H1 (cell line): ENCODE results near the gene SGCB. TPM values are rescaled to one million over a fixed set of nuclear protein-coding genes. Genes with fewer than 3 reads are reported as not detected.

Experiments used
- CTCF ChIA-PET: fragments of 300-600 bp; sonication (Branson Sonifier 250); formaldehyde crosslinking; loops from one replicate; lab custom pipeline; 2021; ENCODE audit not compliant: partially characterized antibody; lab: Charles Lee
- POLR2A ChIA-PET: fragments of 300-600 bp; sonication (Branson Sonifier 250); formaldehyde crosslinking; loops from one replicate; lab custom pipeline; 2021; ENCODE audit warnings: inconsistent platforms; ENCODE audit not compliant: partially characterized antibody; lab: Charles Lee
- DNase-seq, 2 experiments: peaks; one replicate each; pipeline versions ENCODE4 v3.0.0 to v3.0.0-alpha.2; 2010 to 2022; ENCODE audit warnings: low spot score in 2 of 2, low read depth in 1 of 2, mixed read lengths in 1 of 2
- FAIRE-seq: peaks from 2 replicates; lab custom pipeline; 2011; peaks lifted over from hg19 to GRCh38; lab: Jason Lieb, UNC
- H2AFZ ChIP-seq: 2 replicates; pipeline ENCODE4 v1.8.1; 2012; ENCODE audit warnings: low read length, inconsistent platforms
- H2AK5ac ChIP-seq: 2 replicates; pipeline ENCODE4 v1.6.1; 2013; ENCODE audit warnings: low read depth, low read length
- H2BK120ac ChIP-seq: replicated peaks from 2 replicates; pipeline ENCODE3; 2013; ENCODE audit warnings: low read depth, low read length, inconsistent platforms
- H2BK12ac ChIP-seq: 2 replicates; pipeline ENCODE4 v1.6.1; 2013; ENCODE audit warnings: low read depth, low read length
- H2BK15ac ChIP-seq: 2 replicates; pipeline ENCODE4 v1.6.1; 2013; ENCODE audit warnings: low read length
- H2BK20ac ChIP-seq: 2 replicates; pipeline ENCODE4 v1.6.1; 2013; ENCODE audit warnings: low read length
- H2BK5ac ChIP-seq: 2 replicates; pipeline ENCODE4 v1.6.1; 2013; ENCODE audit warnings: low read depth, low read length
- H3K14ac ChIP-seq: 2 replicates; pipeline ENCODE4 v1.6.1; 2013; ENCODE audit warnings: inconsistent platforms; ENCODE audit not compliant: insufficient read length
- H3K18ac ChIP-seq: 2 replicates; pipeline ENCODE4 v1.6.1; 2013; ENCODE audit warnings: low read length; ENCODE audit errors: extremely low read depth
- H3K23ac ChIP-seq: 2 replicates; pipeline ENCODE4 v1.6.1; 2013; ENCODE audit warnings: inconsistent platforms; ENCODE audit not compliant: insufficient read length
- H3K23me2 ChIP-seq: 2 replicates; pipeline ENCODE4 v1.6.1; 2013; ENCODE audit warnings: low read depth, low read length
- H3K27ac ChIP-seq: 2 replicates; pipeline ENCODE4 v1.6.1; 2011; ENCODE audit warnings: low read depth, low read length, inconsistent platforms
- H3K27me3 ChIP-seq, 4 experiments: replicated peaks in 1 of 4; 1 replicate in 1 of 4; 2 replicates in 3 of 4; pipeline versions ENCODE4 v1.6.1 to v1.8.1; 2011 to 2013; ENCODE audit warnings: low read length in 3 of 4, mild to moderate bottlenecking in 3 of 4, inconsistent platforms in 2 of 4, mixed read lengths in 2 of 4, moderate library complexity in 1 of 4; ENCODE audit not compliant: control insufficient read depth in 3 of 4, insufficient read depth in 3 of 4; ENCODE audit errors: extremely low read depth in 1 of 4
- H3K36me3 ChIP-seq, 4 experiments: 2 replicates each; pipeline versions ENCODE4 v1.6.1 to v1.8.1; 2011 to 2013; ENCODE audit warnings: mild to moderate bottlenecking in 4 of 4, low read length in 3 of 4, moderate library complexity in 2 of 4, control low read depth in 1 of 4, inconsistent platforms in 1 of 4; ENCODE audit not compliant: insufficient read depth in 4 of 4, control insufficient read depth in 2 of 4
- H3K4ac ChIP-seq: replicated peaks from 2 replicates; pipeline ENCODE3; 2013; ENCODE audit warnings: low read length, low read depth, mixed read lengths, inconsistent platforms; ENCODE audit not compliant: insufficient read length
- H3K4me1 ChIP-seq, 4 experiments: replicated peaks in 1 of 4; 1 replicate in 1 of 4; 2 replicates in 3 of 4; pipeline versions ENCODE4 v1.6.1 to v1.8.1; 2011 to 2013; ENCODE audit warnings: low read length in 3 of 4, inconsistent platforms in 2 of 4, mixed read lengths in 1 of 4; ENCODE audit not compliant: insufficient read depth in 4 of 4, control insufficient read depth in 3 of 4
- H3K4me2 ChIP-seq, 2 experiments: 2 replicates each; pipeline versions ENCODE4 v1.6.1 to v1.8.1; 2011 to 2013; ENCODE audit warnings: low read depth in 2 of 2, low read length in 2 of 2, control low read depth in 1 of 2, inconsistent platforms in 1 of 2, mild to moderate bottlenecking in 1 of 2; ENCODE audit not compliant: insufficient read depth in 1 of 2
- H3K4me3 ChIP-seq, 4 experiments: fragments of 200-600, 300-600 bp in 1 of 4; sonication (generic), shearing (Covaris generic), sonication (Bioruptor Twin) in 1 of 4; 2 replicates each; pipeline versions ENCODE4 v1.5.1 to v1.8.1; 2011 to 2016; ENCODE audit warnings: low read length in 4 of 4, low read depth in 3 of 4, control low read depth in 2 of 4, inconsistent platforms in 2 of 4, mild to moderate bottlenecking in 2 of 4, mixed read lengths in 1 of 4, moderate library complexity in 1 of 4; ENCODE audit not compliant: insufficient read depth in 2 of 4; ENCODE audit errors: extremely low read depth in 1 of 4
- H3K56ac ChIP-seq: replicated peaks from 2 replicates; pipeline ENCODE3; 2013; ENCODE audit warnings: low read depth, mild to moderate bottlenecking, mixed read lengths, low read length, inconsistent platforms; ENCODE audit not compliant: insufficient read length
- H3K79me1 ChIP-seq: 2 replicates; pipeline ENCODE4 v1.6.1; 2013; ENCODE audit warnings: low read depth, low read length, control low read depth
- H3K79me2 ChIP-seq, 2 experiments: 2 replicates each; pipeline versions ENCODE4 v1.6.1 to v1.8.1; 2012 to 2013; ENCODE audit warnings: low read length in 2 of 2, mild to moderate bottlenecking in 2 of 2, inconsistent platforms in 1 of 2; ENCODE audit not compliant: insufficient read depth in 2 of 2, control insufficient read depth in 1 of 2
- H3K9ac ChIP-seq, 4 experiments: replicated peaks in 1 of 4; 1 replicate in 1 of 4; 2 replicates in 3 of 4; pipeline versions ENCODE4 v1.6.1 to v1.8.1; 2011 to 2013; ENCODE audit warnings: low read depth in 3 of 4, low read length in 3 of 4, control low read depth in 2 of 4, mild to moderate bottlenecking in 2 of 4, moderate library complexity in 2 of 4, inconsistent platforms in 1 of 4; ENCODE audit errors: extremely low read depth in 1 of 4
- H3K9me3 ChIP-seq, 2 experiments: 2 replicates each; pipeline versions ENCODE4 v1.6.1 to v1.8.1; 2012 to 2013; ENCODE audit warnings: mild to moderate bottlenecking in 2 of 2, moderate library complexity in 2 of 2, control low read depth in 1 of 2, inconsistent platforms in 1 of 2, low read depth in 1 of 2, low read length in 1 of 2, mixed read lengths in 1 of 2; ENCODE audit not compliant: insufficient read depth in 2 of 2
- H4K20me1 ChIP-seq, 2 experiments: replicated peaks in 1 of 2; 2 replicates each; pipeline versions ENCODE3 to v1.8.1; 2011 to 2013; ENCODE audit warnings: inconsistent platforms in 2 of 2, low read length in 2 of 2, mild to moderate bottlenecking in 1 of 2; ENCODE audit not compliant: insufficient read depth in 2 of 2, control insufficient read depth in 1 of 2
- H4K5ac ChIP-seq: 2 replicates; pipeline ENCODE4 v1.6.1; 2013; ENCODE audit warnings: low read length, low read depth, mixed read lengths, inconsistent platforms; ENCODE audit not compliant: insufficient read length
- H4K8ac ChIP-seq: 2 replicates; pipeline ENCODE4 v1.8.0; 2013; ENCODE audit warnings: mild to moderate bottlenecking, moderate library complexity, low read length, inconsistent platforms; ENCODE audit not compliant: insufficient read depth; ENCODE audit errors: extremely low read depth
- H4K91ac ChIP-seq: replicated peaks from 2 replicates; pipeline ENCODE3; 2013; ENCODE audit warnings: low read length, mixed read lengths, inconsistent platforms; ENCODE audit not compliant: insufficient read length
- BCL11A ChIP-seq, 2 experiments: IDR thresholded peaks; one replicate each; pipeline ENCODE4 v1.6.1; 2011; ENCODE audit warnings: low read depth in 2 of 2, low read length in 2 of 2, mild to moderate bottlenecking in 2 of 2
- BRCA1 ChIP-seq: IDR thresholded peaks from 2 replicates; pipeline ENCODE4 v1.6.1; 2012; ENCODE audit warnings: low read depth, low read length, improper control_type of control experiment
- EP300 ChIP-seq, 2 experiments: IDR thresholded peaks; 1 replicate in 1 of 2; 2 replicates in 1 of 2; pipeline ENCODE4 v1.6.1; 2011 to 2012; ENCODE audit warnings: low read depth in 2 of 2, low read length in 2 of 2, mild to moderate bottlenecking in 2 of 2, borderline replicate concordance in 1 of 2, inconsistent platforms in 1 of 2, moderate library complexity in 1 of 2
- KDM4A ChIP-seq: IDR thresholded peaks from one replicate; pipeline ENCODE4 v1.7.1; 2012; ENCODE audit warnings: low read depth, mild to moderate bottlenecking, moderate library complexity, low read length, inconsistent platforms; ENCODE audit not compliant: severe bottlenecking
- POLR2AphosphoS5 ChIP-seq: IDR thresholded peaks from 2 replicates; pipeline ENCODE4 v1.6.1; 2011; ENCODE audit warnings: low read depth, low read length
- SP2 ChIP-seq: IDR thresholded peaks from 2 replicates; pipeline ENCODE4 v1.6.1; 2012; ENCODE audit warnings: mild to moderate bottlenecking, low read length, inconsistent platforms
- TCF12 ChIP-seq: IDR thresholded peaks from 2 replicates; pipeline ENCODE4 v1.6.1; 2011; ENCODE audit warnings: low read depth, mild to moderate bottlenecking, low read length
- polyA plus RNA-seq, 7 experiments: library from polyadenylated mRNA; depleted of rRNA in 3 of 7; stranded (reverse) in 5 of 7; unstranded in 2 of 7; fragments of >200 nt in 5 of 7; fragments of 200-250 nt in 2 of 7; gene quantifications; 1 replicate in 5 of 7; 2 replicates in 1 of 7; 4 replicates in 1 of 7; pipeline versions ENCODE4 v1.2.1 to v1.2.3, GENCODE V29; 2011 to 2013; ENCODE audit warnings: missing spikeins in 2 of 7, mixed read lengths in 2 of 7
- total RNA-seq: library from RNA; stranded (reverse); fragmentation: NEBNext Ultra II Directional; extraction: Animal tissue kit (Norgen Biotek cat#: 25700); gene quantifications from 2 replicates; pipeline ENCODE4 v1.2.1, GENCODE V29; 2021

Gene SGCB
- total and polyA plus RNA-seq, 2 of the 8 experiments (the other 6 are each of a cell fraction or from before 2014, with no cell fraction given) = 6.8 to 32.2 TPM

DNA sequence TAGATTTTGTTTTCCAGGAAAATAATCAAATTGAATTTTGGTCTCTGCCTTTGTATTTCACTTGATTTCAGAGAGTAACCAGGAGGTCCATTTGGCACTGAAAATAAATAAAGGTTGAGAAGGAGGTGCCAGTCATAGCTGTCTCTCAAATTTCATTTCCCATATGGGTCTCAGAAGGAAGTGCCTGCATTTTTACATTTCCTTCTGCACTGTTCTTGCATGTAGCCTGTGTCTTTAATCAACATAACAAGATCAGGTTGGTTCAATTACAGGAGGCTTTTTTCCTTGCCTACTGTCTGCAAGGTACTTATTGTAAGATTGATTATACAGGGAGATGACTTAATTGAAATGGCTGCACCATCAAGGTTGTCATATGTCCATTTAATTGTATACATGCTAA is 33.7 kb downstream of the SGCB start:
- Histone ChIP-seq H3K79me1 (no peaks in the 10 kb centered on the region), H4K8ac (no peak overlapping the region), H3K9ac (no peak overlapping the region), H3K27me3 (no peaks in the 10 kb centered on the region), H3K56ac (no peak overlapping the region), H3K4me1 (peaks cover 0 to 1% (median 0%) of the 10 kb centered on the region in 4 experiments; a peak in 1 of 7 replicates), H2AFZ (no peak overlapping the region), H3K14ac (no peak overlapping the region), H3K4ac (no peak overlapping the region), H2BK15ac (no peak overlapping the region), H3K36me3 (no peaks in the 10 kb centered on the region), H3K23ac (no peak overlapping the region), H4K5ac (no peak overlapping the region), H2BK20ac (no peak overlapping the region), H2BK5ac (no peak overlapping the region), H2AK5ac (no peak overlapping the region), H3K23me2 (no peaks in the 10 kb centered on the region), H4K91ac (no peak overlapping the region), H3K79me2 (no peaks in the 10 kb centered on the region), H3K27ac (no peak overlapping the region), H2BK120ac (no peak overlapping the region), H3K18ac (no peak overlapping the region), H4K20me1 (no peaks in the 10 kb centered on the region), H2BK12ac (no peak overlapping the region), H3K4me2 (no peak overlapping the region), H3K9me3 (no peaks in the 10 kb centered on the region), H3K4me3 (no peak overlapping the region)
- ChIA-PET POLR2A (no interaction called here), CTCF (no interaction called here)
- FAIRE-seq (no peak), DNase-seq (no peak)
- TF ChIP-seq TCF12 = no peak
- no peak for TF ChIP-seq EP300 (IDR thresholded peaks at IDR 0.05; ENCODE audit: borderline replicate concordance in 1 of 2, low read depth in 2 of 2, low read length in 2 of 2)
- TF ChIP-seq SP2 = no peak
- TF ChIP-seq BCL11A (IDR thresholded peaks at IDR 0.05; ENCODE audit: low read depth in 2 of 2, low read length in 2 of 2) = no peak
- no peak for TF ChIP-seq POLR2AphosphoS5
- TF ChIP-seq BRCA1 = no peak
- no peak for TF ChIP-seq KDM4A
